Measurements from ENCODE around the gene P2RX4.
"Not testable (repeated sequence)": the region's sequence is repeated elsewhere in the genome, so short reads cannot be mapped to it uniquely, and the experiment has no call there.

P2RX4 gene, protein sequence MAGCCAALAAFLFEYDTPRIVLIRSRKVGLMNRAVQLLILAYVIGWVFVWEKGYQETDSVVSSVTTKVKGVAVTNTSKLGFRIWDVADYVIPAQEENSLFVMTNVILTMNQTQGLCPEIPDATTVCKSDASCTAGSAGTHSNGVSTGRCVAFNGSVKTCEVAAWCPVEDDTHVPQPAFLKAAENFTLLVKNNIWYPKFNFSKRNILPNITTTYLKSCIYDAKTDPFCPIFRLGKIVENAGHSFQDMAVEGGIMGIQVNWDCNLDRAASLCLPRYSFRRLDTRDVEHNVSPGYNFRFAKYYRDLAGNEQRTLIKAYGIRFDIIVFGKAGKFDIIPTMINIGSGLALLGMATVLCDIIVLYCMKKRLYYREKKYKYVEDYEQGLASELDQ

DNA sequence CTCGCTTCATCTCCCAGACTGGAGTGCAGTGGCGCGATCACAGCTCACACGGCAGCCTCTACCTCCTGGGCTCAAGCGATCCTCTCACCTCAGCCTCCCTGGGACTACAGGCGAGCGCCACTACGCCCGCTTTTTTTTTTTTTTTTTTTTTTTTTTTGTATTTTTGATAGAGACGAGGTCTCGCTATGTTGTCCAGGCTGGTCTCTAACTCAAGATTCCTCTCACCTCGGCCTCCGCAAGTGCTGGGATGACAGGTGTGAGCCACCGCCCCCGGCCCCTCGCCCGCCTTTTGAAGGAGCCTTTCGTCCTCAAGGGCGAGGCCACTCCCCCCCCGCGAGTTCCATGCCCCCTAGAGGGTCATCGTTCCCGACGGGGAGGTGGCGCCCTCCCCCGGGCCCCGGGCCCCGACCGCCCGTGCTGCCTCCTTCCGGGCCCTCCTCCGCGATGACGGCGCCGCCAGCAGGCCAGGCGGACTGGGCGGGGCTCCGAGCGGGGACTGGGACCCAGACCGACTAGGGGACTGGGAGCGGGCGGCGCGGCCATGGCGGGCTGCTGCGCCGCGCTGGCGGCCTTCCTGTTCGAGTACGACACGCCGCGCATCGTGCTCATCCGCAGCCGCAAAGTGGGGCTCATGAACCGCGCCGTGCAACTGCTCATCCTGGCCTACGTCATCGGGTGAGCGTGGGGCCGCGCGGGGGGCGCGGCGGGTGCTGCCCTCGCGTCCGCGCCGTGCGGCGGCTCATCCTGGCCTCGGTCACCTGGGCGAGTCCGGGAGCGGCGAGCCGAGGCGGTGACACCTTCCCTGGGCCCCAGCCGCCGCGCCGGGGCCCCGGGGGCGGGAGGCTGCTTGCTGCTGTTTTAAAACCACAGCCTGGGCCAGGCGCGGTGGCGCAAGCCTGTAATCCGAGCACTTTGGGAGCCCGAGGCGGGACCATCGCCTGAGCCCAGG, at the start of gene P2RX4:
Gene P2RX4 (plus strand): TSS at position 506 of the 949 bp plus-strand sequence. CDS start 36 bp downstream, at position 542.
- no peak for FAIRE-seq

DNA sequence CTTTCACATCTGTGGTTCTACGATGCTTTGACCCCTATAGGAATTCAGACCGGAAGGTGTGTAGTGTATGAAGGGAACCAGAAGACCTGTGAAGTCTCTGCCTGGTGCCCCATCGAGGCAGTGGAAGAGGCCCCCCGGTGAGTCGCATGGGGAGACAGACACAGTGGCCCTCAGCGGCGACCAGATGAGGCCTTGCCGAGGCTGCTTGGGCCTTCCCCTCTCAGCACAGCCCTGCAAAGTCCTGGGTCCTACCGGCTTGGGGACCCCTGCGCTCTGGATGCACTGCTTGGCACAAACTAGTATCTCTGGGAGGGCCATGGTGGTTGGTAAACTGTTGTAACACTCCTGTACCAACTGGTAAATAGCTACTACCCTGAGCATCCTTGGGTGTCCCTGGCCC, 47.5 kb upstream of the P2RX4 start:
- no peak for FAIRE-seq

DNA sequence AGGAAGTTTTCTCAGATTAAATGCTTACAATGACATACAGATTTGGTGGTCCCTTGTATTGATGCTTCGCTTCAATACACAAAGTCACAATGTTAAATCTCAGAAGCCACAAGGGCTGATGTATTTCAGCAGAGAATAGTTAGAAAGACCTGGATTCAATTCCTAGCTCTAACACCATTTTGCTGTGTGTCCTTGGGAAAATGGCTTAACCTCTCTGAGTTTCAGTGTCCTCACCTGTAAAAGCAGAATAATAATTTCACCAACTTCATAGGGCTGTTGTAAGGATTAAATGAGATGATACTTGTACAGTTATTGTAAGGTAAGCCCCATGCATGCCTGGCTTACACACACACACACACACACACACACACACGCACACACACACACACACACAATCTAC, 46.9 kb upstream of the P2RX4 start:
- FAIRE-seq = no peak

DNA sequence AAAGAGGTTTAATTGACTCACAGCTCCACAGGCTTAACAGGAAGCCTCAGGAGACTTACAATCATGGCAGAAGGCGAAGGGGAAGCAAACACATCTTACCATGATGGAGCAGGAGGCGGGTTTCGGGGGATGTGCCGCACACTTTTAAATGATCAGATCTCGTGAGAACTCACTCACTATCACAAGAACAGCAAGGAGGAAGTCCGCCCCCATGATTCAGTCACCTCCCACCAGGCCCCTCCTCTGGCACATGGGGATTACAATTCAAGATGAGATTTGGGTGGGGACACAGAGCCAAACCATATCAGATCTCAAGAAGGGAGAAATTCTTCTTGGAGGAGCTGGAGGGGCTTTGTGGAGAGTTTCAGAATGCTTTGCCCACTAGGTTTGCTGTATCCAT, 45.1 kb upstream of the P2RX4 start:
- not testable (repeated sequence) for FAIRE-seq

DNA sequence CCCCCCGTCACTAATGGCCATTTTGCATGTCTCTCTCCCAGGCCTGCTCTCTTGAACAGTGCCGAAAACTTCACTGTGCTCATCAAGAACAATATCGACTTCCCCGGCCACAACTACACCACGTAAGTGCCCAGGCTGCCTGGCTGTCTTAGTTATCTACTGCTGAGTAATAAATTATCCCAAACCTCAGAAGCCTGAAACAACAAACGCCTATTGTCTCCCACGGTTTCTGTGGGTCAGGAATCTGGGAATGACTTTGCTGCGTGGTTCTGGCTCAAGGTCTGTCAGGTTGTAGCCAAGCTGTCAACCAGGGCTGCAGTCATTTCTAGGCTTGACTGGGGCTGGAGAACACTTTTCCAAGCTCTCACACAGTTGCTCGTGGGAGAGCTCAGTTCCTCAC, 44.6 kb upstream of the P2RX4 start:
- FAIRE-seq = no peak

DNA sequence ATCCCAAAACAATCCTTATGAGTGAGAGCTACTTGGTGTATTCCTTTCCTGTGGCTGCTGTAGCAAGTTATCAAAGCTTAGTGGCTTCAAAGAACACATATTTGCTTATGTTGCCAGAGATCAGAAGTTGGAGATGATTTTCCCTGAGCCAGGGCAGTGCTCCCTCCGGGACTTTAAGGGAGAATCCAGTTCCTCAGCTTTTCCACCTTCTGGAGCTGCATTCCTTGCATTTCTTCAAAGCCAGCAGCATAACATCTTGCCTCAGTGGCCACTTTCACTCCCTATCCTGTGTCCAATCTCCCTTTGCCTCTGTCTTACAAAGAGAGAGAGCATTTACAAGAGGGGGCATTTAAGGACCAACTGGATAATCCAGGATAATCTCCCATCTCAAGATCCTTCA, 43.6 kb upstream of the P2RX4 start:
- no peak for FAIRE-seq

DNA sequence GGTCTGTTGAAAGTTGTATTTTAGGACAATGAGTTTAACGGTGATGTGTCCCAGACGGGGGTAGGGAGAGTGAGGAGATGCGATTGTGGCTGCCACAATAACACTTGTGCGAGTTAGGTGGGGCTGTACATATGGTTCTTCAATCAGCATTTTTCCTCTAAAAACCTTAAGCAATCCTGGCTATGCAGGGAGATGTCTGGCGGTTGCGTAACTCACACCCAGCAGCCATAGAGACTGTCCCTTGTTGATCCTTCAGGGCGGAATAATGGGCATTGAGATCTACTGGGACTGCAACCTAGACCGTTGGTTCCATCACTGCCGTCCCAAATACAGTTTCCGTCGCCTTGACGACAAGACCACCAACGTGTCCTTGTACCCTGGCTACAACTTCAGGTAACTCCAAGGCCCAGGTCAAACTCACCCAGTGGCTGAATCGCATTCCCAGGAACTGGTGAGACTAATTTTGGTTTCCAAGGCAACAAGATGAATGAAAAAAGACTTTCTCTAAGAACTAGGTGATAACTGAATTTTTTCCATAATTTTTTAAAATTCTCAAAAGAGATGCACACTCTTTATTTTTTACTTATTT, 42.6 kb upstream of the P2RX4 start:
- FAIRE-seq = no peak

DNA sequence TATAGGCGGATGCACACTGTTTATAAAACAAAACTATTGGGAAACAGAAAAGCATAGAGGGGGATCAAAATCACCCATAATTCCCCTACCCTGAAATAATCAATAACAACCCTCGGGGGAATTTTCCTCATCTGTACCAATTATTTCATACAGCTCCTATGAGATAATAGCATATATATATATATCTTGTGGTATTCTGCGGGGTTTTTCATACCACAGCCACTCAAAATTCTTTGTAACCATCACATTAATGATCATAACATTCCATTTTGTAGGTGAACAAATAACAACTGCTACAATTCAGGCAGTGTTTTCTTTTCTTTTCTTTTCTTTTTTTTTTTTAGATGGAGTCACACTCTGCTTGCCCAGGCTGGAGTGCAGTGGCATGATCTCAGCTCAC, 42.0 kb upstream of the P2RX4 start:
- no peak for FAIRE-seq

DNA sequence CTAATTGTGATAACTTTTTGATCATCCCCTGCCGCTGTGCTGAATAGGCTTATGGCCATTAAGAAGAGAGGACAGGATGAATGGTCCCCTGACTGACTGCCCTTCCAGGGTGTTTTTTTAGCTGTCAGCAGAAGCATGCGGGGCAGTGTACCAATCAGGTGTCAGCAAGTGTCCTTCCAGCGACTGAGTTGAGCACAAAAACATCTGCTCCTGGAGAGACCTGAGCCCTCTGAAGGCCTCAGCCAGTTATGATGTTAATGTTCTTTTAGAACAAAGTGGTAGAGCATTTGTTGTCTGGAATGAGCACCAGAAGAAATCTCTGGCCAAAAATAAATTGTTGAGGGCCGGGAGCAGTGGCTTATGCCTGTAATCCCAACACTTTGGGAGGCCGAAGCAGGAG, 39.8 kb upstream of the P2RX4 start:
- FAIRE-seq = no peak

DNA sequence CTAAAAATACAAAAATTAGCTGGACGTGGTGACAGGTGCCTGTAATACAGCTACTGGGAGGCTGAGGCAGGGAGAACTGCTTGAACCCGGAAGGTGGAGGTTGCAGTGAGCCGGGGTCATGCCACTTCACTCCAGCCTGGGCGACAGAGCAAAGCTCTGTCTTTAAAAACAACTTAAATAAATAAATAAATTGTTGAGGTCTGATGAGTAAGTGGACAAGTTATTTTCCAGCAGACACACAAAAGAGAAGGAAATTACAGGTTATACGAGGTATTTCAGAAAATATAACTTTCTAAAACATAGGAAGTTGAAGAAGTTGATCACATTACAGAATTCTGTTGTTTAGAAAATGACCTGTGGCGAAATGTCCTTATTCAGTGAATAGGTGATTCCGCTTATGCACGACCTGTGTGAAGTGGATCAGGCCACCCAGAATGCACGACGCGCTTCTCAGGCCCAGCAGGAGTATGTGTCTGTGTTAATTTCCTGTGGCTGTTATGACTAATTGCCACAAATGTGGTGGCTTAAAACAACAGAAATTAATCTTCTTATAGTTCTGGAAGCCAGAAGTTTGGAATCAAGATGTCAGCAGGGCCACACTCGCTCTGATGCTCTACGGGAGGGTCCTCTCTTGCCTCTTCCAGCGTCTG, 39.2 kb upstream of the P2RX4 start:
- FAIRE-seq = no peak

DNA sequence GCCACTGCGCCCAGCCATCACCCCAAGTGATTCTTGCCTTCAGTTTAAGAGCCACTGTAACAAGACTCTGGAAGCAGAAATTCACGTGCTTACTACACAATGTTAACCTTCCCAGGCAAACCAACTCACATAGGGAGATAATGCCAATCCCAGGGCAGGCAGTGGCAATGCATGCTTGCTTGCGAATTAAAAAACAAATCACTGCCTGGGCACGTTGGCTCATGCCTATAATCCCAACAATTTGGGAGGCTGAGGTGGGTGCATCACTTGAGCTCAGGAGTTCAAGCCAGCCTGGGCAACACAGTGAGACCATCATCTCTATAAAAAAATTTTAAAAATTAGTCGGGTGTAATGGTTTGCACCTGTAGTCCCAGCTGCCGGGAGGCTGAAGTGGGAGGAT, 37.8 kb upstream of the P2RX4 start:
- no peak for FAIRE-seq

DNA sequence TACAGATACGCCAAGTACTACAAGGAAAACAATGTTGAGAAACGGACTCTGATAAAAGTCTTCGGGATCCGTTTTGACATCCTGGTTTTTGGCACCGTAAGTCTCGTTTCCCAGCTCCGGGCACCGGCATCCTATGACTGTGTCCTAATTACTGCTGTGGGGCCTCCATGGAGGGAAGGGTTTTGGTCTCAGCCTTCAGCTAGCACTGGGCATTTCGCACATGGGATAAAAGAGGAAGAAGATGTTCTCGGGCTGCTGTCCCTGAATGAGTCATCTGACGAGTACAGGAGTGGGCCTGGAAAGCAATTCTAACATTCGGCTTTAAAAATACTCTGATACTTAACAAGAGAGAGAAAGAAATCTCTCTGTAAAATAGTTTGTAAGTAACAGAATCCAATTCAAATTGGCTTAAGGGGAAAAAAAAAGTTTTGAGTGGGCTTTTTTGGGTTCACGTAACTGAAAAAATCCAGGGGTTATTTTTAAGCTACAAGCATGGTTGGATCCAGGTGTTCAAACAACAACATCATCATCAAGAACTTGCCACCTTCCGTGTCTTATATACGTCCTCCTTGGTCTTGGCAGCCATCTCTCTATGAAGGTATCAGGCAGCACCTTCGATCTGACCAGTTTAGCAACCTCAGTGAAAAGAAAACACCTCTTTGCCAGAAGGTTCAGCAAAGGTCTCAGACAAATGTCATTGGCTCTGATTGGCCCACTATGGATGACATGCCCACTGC, 34.4 kb upstream of the P2RX4 start:
- FAIRE-seq = no peak

DNA sequence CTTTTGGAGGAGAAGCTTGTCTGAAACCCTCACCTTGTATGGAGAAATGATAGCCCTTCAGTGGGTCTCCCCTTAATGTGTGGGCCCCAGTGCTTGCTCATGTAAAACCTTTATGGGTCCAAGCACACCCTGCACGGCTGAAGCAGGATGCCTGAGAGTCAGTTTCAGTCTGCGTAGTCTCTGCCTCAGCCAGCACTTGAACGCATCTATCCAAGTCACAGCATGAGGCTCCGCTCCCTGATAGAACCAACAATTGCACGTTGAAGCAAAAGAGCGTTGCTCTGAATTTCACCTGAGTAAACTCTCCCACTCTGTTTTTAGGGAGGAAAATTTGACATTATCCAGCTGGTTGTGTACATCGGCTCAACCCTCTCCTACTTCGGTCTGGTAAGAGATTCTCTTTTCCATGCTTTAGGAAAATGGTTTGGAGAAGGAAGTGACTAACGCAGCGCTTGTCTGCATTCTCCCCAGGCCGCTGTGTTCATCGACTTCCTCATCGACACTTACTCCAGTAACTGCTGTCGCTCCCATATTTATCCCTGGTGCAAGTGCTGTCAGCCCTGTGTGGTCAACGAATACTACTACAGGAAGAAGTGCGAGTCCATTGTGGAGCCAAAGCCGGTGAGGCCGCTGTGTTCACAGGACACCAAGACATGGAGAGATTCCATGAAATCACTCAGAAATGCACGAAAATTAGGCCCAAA, 33.0 kb upstream of the P2RX4 start:
- no peak for FAIRE-seq

DNA sequence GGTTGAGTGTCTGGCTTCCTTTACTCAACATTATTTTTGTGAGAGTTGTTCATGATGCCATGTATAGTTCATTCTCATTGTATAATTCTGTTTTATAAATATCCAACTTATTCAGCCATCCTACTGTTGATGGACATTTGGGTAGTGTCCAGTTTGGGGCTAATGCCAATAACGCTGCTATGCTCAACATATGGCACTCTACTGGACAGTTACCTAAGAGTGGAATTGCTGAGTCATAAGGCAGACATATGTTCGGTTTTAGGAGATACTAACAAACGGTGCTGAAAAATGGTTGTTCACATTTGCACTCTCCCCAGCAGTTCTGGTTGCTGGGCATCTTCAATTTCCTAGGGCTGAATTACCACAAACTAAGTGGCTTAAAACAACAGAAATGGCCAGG, 28.7 kb upstream of the P2RX4 start:
- FAIRE-seq = no peak

DNA sequence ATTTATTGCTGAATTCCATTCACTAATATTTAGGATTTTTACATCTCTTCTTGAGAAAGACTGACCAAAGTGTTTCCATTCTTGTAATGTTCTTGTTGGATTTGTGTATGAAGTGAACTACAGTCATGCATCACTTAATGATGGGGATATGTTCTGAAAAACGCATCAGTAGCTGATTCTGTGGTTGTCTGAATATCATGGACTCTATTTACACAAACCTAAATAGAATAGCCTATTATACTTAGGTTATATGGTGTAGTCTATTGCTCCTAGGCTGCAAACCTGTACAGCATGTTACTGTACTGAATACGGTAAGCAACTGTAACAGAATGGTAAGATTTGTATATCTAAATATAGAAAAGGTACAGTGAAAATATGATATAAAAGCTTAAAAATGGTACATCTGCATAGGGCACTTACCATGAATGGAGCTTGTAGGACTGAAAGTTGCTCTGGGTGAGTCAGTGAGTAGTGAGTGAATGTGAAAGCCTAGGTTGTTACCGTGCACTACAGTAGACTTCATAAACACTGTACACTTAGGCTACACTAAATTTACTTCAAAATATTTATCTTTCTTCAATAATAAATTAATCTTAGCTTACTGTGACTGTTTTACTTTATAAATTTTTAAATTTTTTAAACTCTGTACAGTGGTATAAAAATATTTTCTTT, 27.6 kb upstream of the P2RX4 start:
- FAIRE-seq = no peak

DNA sequence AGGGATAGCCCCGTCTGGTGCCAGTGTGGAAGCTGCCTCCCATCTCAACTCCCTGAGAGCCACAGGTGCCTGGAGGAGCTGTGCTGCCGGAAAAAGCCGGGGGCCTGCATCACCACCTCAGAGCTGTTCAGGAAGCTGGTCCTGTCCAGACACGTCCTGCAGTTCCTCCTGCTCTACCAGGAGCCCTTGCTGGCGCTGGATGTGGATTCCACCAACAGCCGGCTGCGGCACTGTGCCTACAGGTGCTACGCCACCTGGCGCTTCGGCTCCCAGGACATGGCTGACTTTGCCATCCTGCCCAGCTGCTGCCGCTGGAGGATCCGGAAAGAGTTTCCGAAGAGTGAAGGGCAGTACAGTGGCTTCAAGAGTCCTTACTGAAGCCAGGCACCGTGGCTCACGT, 25.5 kb upstream of the P2RX4 start:
- FAIRE-seq = no peak

DNA sequence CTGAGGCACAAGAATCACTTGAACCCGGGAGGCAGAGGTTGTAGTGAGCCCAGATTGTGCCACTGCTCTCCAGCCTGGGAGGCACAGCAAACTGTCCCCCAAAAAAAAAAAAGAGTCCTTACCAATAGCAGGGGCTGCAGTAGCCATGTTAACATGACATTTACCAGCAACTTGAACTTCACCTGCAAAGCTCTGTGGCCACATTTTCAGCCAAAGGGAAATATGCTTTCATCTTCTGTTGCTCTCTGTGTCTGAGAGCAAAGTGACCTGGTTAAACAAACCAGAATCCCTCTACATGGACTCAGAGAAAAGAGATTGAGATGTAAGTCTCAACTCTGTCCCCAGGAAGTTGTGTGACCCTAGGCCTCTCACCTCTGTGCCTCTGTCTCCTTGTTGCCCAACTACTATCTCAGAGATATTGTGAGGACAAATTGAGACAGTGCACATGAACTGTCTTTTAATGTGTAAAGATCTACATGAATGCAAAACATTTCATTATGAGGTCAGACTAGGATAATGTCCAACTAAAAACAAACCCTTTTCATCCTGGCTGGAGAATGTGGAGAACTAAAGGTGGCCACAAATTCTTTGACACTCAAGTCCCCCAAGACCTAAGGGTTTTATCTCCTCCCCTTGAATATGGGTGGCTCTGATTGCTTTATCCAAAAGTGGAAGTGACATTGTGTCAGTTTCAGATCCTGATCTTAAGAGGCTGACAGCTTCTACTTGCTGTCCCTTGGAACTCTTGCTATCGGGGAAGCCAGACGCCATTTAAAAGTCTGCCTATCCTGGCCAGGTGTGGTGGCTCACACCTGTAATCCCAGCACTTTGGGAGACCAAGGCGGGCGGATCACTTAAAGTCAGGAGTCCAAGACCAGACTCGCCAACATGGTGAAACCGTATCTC, 24.7 kb upstream of the P2RX4 start:
- no peak for FAIRE-seq

DNA sequence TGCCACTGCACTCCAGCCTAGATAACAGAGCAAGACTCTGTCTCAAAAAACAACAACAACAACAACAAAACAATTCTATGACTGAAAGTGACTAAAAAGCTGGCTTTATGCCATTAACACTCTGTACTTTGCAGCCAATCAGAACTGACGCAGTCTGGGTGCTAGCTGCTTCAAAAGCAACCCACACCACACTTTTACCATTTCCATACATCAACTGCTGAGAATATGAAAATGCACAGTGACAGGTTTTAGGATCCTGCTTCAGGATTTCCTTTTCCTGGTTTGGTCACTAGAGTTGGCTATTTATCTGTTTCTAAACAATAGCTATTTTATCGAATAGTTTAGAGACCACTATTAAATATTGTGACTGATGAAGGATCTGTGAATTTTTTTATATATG, 23.1 kb upstream of the P2RX4 start:
- FAIRE-seq = no peak

DNA sequence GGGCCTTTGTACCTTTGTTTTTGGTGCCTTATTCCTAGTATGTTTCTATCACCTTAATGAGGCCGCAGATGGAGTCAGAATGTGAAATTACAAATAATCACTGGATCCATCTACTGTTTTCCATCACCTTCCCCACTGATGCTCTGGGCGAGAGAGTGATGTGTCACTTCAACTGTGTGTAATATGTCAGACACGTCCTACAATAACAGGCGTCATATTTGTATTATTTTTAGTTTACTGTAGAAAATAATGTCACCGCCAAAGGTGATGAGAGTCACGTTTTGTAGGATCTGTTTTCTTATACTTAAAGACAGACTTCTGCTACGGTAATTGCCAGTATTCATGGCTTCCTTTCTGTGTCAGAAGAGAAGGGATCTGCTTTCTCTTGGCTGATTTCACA, 22.4 kb upstream of the P2RX4 start:
- no peak for FAIRE-seq

DNA sequence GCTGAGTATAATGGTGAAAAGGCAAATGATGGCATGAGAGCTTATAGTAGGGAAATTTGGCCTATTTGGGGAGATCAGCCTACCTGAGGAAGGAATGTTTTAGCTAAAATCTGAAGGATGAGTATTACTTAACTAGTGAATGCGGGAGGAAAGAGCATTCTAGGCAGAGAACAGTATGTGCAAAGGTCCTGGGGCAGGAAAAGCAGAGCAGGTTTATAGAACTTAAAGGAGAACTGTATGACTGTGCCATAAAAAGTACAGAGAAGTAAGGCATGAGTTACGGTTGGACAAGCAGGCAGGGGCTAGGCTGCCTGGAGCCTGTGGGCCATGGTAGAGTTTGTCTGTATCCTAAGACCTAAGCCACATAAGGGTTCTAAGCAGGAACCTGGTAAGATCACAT, 21.7 kb upstream of the P2RX4 start:
- no peak for FAIRE-seq

All from colon (tissue), 2 donors.